Measurements from ENCODE around the gene DTX3.

Gene DTX3

GRCh38 chr12:57592551-57593165 is 12.0 kb upstream of the DTX3 start:
- H3K4me3 ChIP-seq (ENCODE audit: low read length) = no peak overlapping the region
- H3K27ac ChIP-seq (ENCODE audit: low read depth, low read length) = no peak overlapping the region
- peaks cover 7% of the 10 kb centered on the region; the same call in 1 of the 2 replicates for H3K27me3 ChIP-seq (ENCODE audit: control insufficient read depth, low read length)
- TF ChIP-seq EZH2phosphoT487 (IDR thresholded peaks at IDR 0.05; ENCODE audit: borderline replicate concordance, low read length) = no peak
- TF ChIP-seq, protein P1, sequence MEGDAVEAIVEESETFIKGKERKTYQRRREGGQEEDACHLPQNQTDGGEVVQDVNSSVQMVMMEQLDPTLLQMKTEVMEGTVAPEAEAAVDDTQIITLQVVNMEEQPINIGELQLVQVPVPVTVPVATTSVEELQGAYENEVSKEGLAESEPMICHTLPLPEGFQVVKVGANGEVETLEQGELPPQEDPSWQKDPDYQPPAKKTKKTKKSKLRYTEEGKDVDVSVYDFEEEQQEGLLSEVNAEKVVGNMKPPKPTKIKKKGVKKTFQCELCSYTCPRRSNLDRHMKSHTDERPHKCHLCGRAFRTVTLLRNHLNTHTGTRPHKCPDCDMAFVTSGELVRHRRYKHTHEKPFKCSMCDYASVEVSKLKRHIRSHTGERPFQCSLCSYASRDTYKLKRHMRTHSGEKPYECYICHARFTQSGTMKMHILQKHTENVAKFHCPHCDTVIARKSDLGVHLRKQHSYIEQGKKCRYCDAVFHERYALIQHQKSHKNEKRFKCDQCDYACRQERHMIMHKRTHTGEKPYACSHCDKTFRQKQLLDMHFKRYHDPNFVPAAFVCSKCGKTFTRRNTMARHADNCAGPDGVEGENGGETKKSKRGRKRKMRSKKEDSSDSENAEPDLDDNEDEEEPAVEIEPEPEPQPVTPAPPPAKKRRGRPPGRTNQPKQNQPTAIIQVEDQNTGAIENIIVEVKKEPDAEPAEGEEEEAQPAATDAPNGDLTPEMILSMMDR (IDR thresholded peaks at IDR 0.05; ENCODE audit: low read depth, low read length, poor library complexity, severe bottlenecking) = no peak
- H3K79me2 ChIP-seq (ENCODE audit: control insufficient read depth, low read length) = peaks cover 16% of the 10 kb centered on the region
- H3K4me1 ChIP-seq (ENCODE audit: control insufficient read depth, low read length) = peaks cover 16% of the 10 kb centered on the region
- H4K20me1 ChIP-seq (ENCODE audit: control insufficient read depth, insufficient read depth, low read depth, low read length) = no peaks in the 10 kb centered on the region
- no peaks in the 10 kb centered on the region for H3K9me3 ChIP-seq (ENCODE audit: control insufficient read depth, insufficient read depth, low read length)
- H3K4me2 ChIP-seq (ENCODE audit: low read length) = peak overlapping the region; percentile 92; the same call in 1 of the 2 replicates
- H3K36me3 ChIP-seq (ENCODE audit: control insufficient read depth, low read length) = peaks cover 5% of the 10 kb centered on the region
- H3K9me2 ChIP-seq (replicated peaks; ENCODE audit: control insufficient read depth, low read length) = no peaks in the 10 kb centered on the region
- no peaks in the 10 kb centered on the region for H3F3A ChIP-seq (ENCODE audit: control insufficient read depth, insufficient read depth)

DNA sequence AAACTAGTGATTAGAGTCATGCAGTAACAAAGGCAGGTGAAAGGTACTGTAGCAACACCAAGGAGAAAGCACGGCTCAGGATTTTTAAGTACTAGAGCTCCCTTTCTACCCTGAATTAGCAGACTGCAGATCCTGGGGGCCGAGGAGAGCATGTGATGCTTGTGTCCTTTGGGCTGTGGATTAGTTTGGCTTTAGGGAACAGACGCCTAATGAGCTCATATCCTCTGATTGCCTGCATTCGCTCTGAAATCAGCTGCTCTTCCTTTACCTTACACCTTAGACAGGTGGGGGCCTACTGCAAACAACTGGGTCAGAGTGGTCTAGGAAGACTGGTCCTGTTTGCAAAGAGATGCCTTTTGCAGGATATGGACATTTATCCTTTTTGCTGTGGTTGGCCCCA is 11.4 kb upstream of the DTX3 start:
- no peaks in the 10 kb centered on the region for H4K20me1 ChIP-seq (ENCODE audit: control insufficient read depth, insufficient read depth, low read depth, low read length)
- TF ChIP-seq, protein P1 (IDR thresholded peaks at IDR 0.05; ENCODE audit: low read depth, low read length, poor library complexity, severe bottlenecking) = no peak
- TF ChIP-seq EZH2phosphoT487 (IDR thresholded peaks at IDR 0.05; ENCODE audit: borderline replicate concordance, low read length) = no peak
- no peak overlapping the region for H3K4me3 ChIP-seq (ENCODE audit: low read length)
- H3K79me2 ChIP-seq (ENCODE audit: control insufficient read depth, low read length) = peaks cover 16% of the 10 kb centered on the region
- no peaks in the 10 kb centered on the region for H3K9me2 ChIP-seq (replicated peaks; ENCODE audit: control insufficient read depth, low read length)
- H3K4me2 ChIP-seq (ENCODE audit: low read length) = no peak overlapping the region
- no peaks in the 10 kb centered on the region for H3F3A ChIP-seq (ENCODE audit: control insufficient read depth, insufficient read depth)
- peaks cover 4% of the 10 kb centered on the region; the same call in 1 of the 2 replicates for H3K27me3 ChIP-seq (ENCODE audit: control insufficient read depth, low read length)
- peaks cover 16% of the 10 kb centered on the region for H3K4me1 ChIP-seq (ENCODE audit: control insufficient read depth, low read length)
- H3K9me3 ChIP-seq (ENCODE audit: control insufficient read depth, insufficient read depth, low read length) = no peaks in the 10 kb centered on the region
- H3K36me3 ChIP-seq (ENCODE audit: control insufficient read depth, low read length) = peaks cover 5% of the 10 kb centered on the region
- H3K27ac ChIP-seq (ENCODE audit: low read depth, low read length) = no peak overlapping the region

- no peak overlapping the region for H3K27ac ChIP-seq (ENCODE audit: low read depth, low read length)
- peaks cover 2% of the 10 kb centered on the region; the same call in 1 of the 2 replicates for H3K4me1 ChIP-seq (ENCODE audit: control insufficient read depth, low read length)
- no peaks in the 10 kb centered on the region for H3K79me2 ChIP-seq (ENCODE audit: control insufficient read depth, low read length)
- no peaks in the 10 kb centered on the region for H4K20me1 ChIP-seq (ENCODE audit: control insufficient read depth, insufficient read depth, low read depth, low read length)
- H3K4me3 ChIP-seq (ENCODE audit: low read length) = no peak overlapping the region
- H3F3A ChIP-seq (ENCODE audit: control insufficient read depth, insufficient read depth) = no peaks in the 10 kb centered on the region
- no peaks in the 10 kb centered on the region for H3K9me3 ChIP-seq (ENCODE audit: control insufficient read depth, insufficient read depth, low read length)
- peaks cover 6% of the 10 kb centered on the region for H3K27me3 ChIP-seq (ENCODE audit: control insufficient read depth, low read length)
- TF ChIP-seq EZH2phosphoT487 (IDR thresholded peaks at IDR 0.05; ENCODE audit: borderline replicate concordance, low read length) = no peak
- TF ChIP-seq, protein P1 (IDR thresholded peaks at IDR 0.05; ENCODE audit: low read depth, low read length, poor library complexity, severe bottlenecking) = no peak
- H3K36me3 ChIP-seq (ENCODE audit: control insufficient read depth, low read length) = peaks cover 16% of the 10 kb centered on the region
- H3K4me2 ChIP-seq (ENCODE audit: low read length) = no peak overlapping the region
- no peaks in the 10 kb centered on the region for H3K9me2 ChIP-seq (replicated peaks; ENCODE audit: control insufficient read depth, low read length)
These were observed 4.2 kb upstream of the DTX3 start for GRCh38 chr12:57600395-57600794.
